RPMI8226 (cell line): Measurements from ENCODE around the gene INTU.
"Not testable (repeated sequence)": the region's sequence is repeated elsewhere in the genome, so short reads cannot be mapped to it uniquely, and the experiment has no call there.

Source experiments
- DNase-seq: peaks from one replicate; pipeline ENCODE4 v3.0.0-alpha.2; 2015

The INTU gene

DNA sequence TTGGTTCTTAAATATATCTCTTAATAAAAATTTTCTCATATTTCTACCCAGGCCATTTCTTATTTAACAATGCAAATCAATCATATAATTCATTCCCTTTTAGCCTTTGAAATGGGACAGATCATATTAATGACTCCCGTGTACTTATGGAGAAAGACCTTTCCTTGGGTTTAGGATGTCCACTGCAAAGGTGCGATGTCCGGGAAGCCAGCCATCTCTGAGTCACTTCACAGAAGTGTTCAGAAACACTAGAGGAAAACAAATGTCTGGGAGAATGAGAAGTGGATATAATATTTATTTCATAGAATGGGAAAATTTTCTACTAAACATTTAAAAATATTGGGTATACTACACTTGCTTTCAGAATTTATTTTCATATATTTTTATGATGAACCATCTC, 15.3 kb downstream of the INTU start:
- DNase-seq, result no peak

- DNase-seq, result not testable (repeated sequence)
Measured at GRCh38 chr4:127655590-127655989, 22.8 kb downstream of the INTU start.

GRCh38 chr4:127656047-127656680, 23.4 kb downstream of the INTU start:
- no peak for DNase-seq

DNA sequence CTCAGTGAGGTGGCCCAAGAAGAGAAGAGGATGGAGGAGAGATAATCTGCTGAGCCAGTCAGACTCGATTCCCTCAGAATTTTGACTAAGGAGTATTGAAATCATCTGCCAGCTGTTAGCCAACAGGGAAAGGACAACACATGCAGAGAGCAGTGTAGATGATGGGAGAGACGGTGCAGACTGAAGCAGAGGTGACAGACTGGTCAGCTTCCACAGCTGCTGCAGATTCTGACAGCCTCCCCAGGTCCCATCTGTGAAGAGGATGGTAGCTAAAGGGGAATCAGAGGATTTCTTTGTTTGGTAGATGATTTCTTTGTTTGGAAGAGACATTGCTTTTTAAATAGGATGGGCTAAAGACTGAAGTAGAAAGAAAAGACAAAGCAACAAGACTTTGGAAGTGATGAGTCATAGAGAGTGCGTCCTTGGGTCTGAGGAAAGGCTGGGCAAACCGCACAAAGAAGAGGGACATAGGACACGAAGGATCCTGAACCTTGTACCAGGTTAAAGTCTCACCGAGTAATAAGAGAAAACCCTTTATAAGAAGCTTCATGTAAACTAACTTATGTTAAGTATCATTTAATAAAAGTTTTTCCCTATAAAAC, 27.6 kb downstream of the INTU start:
- DNase-seq, result no peak

DNA sequence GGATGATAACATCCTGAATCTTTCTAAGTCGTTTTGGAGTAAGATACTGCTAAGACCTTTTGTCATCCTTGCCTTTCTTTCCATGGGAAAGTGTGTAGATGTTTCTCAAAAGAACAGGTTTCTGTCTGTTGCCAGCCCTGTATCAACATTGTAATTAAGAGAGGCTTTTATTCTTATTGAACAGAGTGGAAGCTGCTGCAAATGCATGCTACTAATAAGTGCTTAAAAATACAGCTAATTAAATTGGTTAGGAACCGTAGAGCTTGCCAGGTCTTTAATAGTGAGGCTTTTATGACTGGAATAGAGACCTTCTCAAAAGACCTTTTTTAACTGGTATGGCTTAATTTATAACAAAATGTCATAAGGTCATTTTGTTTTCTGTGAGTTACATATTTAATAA, 34.4 kb downstream of the INTU start:
- no peak for DNase-seq

DNA sequence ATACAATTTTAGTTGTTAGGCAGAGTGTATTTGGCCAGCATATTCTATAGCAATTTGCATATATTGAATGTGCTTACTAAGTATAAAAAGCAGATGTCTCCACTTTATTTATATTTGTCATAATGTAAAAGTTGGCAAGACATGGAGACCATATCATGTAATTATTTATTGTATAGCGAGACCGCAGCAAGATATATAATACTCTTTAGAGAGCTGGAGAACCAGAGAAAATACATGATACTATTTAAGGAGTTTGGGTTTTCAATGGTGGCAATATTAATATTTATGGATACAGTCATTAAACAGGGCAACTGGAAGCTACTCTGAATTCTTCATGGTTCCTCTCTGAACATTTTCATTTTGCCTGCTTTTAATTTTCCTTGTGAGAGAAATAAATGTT, 35.0 kb downstream of the INTU start:
- DNase-seq, result no peak

DNA sequence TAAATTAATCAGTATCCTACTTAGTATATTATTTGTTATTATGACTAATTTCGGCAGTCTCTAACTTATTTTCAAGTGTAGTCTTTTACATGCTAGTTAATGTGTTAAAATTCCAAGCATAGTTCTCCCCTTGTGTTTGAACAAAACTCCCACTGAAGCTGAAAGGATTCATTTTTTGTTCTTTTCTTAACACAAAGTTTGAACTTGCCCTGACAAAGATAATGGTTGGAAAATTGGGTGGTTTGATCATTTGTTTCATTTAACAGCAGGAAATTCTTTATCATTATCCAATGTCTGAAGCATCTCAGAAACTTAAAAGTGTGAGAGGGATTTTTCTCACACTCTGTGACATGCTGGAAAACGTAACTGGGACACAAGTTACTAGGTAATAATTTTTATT, 36.0 kb downstream of the INTU start:
- DNase-seq, result no peak

DNA sequence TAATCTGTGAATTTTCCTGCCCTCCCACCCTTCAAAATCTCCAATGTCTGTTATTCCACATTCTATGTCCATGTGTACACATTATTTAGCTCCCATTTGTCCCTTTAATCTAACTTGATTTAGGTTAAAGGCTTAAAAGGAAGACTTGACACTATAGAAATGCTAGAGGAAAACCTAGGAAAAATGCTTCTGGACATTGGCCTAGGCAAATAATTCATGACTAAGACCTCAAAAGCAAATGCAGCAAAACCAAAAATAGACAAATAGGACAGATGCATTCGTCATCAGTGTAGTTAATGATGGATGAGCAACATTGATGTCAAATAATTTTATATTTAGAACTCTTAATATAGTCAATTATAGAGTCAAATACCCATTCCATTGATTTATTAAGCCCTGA, 36.9 kb downstream of the INTU start:
- DNase-seq, result no peak

- no peak for DNase-seq
Measured at GRCh38 chr4:127672111-127672510, 39.4 kb downstream of the INTU start.

DNA sequence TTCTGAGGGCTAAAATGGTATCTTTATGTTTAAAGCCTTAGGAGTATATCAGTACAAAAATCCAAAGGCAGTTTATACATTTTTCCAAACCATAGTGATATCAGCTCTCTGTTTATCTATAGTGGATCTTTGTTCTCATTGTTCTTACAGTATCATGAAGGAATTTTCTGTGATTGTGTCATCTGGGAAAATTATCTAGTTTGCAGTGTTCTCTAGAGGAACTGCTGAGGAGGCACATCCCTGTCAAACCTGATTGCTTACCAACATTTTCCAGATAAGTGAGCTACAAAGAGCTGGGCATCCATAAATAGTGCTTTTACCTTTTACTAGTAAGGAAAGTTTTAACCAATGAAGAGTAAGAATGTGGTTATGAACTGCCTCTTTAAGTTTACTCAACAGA, 52.5 kb downstream of the INTU start:
- DNase-seq, result no peak

- DNase-seq, result no peak
Measured at GRCh38 chr4:127686658-127687057, 53.9 kb downstream of the INTU start.

DNA sequence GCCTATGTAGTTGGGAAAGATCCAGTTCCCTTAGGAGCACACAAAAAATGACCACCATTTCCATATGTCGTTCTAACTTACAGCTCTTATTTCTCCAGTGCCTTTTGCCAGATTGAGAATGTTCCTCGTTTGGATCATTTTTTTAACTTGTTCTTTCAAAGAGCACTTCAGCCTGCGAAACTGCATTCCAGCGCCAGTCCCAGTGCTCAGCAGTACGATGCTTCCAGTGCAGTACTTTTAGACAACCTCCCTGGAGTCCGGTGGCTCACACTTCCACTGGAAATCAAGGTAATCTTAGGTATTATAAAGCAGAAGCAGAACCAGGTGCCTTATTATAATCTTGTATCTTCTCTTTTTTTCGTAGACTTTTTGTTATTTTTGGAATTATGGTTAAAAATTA, 54.8 kb downstream of the INTU start:
- DNase-seq, result no peak

- no peak for DNase-seq
Measured at GRCh38 chr4:127698789-127699200, 66.0 kb downstream of the INTU start.

- peak; percentile 23 for DNase-seq
Measured at GRCh38 chr4:127708985-127709384, 76.2 kb downstream of the INTU start.

DNA sequence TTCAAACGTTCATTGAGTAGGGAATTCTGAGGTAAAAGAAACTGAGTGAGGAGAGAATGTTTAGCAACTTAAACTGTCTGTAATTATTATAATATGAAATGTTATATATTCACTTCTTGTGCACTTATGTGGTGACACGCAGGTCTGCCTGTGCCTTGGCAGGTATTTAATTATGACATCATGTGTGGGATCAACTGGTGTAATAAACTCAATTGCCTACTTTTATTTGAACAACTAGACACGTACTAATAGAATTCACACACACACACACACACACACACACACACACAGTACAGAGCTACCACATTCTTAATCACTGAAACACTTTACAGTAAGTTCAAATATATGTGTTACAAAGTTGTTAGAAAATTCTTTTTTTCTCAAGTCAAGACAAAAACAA, 76.7 kb downstream of the INTU start:
- DNase-seq, result no peak

GRCh38 chr4:127730142-127730913, 97.6 kb downstream of the INTU start, which contains the start of gene SLC25A31:
Gene SLC25A31 (plus strand): TSS chr4:127730400. CDS start chr4:127730546, 146 bp downstream.
- no peak for DNase-seq

DNA sequence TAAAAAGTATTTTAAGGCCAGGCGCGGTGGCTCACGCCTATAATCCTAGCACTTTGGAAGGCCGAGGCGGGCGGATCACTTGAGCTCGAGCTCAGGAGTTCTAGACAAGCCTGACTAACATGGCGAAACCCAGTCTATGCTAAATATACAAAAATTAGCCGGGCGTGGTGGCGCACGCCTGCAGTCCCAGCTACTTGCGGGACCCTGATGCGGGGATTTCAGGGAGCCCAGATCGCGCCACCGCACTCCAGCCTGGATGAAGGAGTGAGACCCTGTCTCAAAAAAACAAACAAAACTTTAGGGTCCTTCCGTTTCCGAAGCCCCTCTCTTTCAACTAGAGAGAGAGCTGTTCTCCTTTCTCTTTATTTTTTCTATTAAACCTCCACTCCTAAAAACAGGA, 98.6 kb downstream of the INTU start:
- no peak for DNase-seq

DNA sequence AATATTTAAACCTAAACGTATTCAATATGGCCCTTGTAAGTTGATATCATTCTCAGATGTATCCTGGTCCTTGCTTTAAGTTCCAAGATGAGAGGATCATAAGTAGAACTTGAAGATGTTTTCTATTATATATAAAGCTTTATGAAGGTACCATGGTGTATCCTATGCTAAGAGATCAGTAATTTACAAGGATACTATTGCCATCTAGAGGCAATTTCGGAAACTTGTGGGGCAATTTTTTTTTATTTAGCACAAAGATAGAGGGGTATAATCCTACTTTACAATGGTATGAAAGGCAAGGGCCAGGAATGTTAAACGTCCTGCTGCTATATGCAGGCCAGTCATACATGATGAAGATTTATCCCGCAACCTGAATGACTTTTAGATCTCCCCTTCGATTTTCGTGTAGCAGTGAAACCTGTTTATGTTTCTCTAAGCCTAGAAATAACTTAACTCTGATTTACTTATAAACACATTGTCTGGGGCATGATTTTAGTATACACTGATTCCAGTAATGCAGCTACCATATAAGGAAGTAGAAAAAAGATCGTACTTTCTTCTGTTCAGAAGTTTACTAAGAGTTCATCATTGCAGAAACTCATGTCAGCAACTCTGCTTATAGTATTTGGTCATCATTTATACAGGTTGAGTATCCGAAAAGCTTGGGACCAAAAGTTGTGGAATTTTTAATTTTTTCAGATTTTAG, 100.0 kb downstream of the INTU start:
- DNase-seq, result no peak

- DNase-seq, result no peak
Measured at GRCh38 chr4:127734976-127735375, 102.2 kb downstream of the INTU start.

DNA sequence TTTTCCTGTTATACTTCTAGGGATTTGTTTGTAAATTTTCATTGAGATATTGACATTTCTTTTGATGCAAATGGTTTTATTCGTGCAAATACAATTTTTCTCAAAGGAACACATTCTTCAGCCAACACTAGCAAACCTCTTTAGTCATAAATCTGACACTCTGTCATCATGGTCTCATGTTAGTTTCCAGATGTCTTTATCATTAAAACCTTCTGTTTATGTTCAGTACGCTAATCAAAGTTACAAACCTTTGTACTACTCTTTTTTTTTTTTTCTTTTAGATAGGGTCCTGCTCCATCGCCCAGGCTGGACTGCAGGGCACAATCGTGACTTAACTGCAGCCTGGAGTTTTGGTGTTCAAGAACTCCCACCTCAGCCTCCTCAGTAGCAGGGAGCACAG, 104.5 kb downstream of the INTU start:
- DNase-seq, result no peak

DNA sequence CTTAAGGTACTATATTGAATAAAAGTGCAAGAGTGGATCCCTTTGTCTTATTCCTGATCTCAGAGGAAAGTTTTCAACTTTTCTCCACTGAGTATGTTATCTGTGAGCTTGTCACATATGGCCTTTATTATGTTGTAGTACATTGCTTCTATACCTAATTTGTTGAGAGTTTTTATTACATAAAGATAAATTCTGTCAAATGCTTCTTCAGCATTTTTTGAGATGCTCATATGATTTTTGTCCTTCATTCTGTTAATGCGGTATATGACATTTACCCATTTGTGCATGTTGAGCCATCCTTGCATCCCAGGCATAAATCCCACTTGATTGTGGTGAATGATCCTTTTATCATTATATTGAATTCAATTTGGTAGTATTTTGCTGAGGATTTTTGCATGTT, 108.5 kb downstream of the INTU start:
- DNase-seq, result no peak

DNA sequence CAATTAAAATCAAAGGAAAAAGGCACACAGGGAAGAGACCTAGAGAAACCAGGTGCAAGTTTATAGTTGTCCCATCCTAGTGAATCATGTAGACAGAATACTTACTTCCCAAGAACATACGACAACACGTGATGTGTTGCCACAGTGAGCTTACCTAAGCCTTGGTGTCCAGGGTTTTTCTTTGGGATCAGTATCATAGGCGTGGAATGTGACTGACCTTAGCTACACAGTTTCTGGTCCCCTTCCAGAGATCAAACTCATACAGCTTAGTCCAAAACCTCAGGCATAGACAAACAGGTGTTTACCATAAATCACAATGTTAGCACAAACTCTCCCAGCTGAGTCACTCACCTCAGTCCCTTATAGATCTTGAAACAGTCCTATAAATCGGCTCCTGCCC, 115.1 kb downstream of the INTU start:
- DNase-seq, result no peak

GRCh38 chr4:127748957-127749356, 116.2 kb downstream of the INTU start:
- DNase-seq, result no peak

DNA sequence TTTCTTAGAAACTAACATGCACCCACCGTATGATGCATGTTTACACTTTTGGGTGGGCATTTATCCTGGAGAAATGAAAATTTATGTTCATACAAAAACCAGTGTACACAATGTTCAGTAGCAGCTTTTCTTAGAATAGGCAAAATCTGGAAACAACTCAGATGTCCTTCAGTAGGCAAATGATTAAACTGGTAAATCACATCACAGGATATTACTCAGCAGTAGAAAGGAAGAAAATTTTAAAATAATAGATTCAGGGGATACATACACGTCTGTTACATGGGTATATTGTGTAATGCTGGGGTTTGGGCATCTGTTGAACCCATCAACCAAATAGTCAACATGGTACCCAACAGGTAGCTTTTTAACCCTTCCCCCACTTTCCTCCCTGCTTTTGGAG, 124.1 kb downstream of the INTU start:
- DNase-seq, result no peak
